ENCODE data around the gene ZDHHC19.

GRCh38 chr3:196236223-196236622, 25.0 kb upstream of the ZDHHC19 start:
- TF ChIP-seq, protein P1, sequence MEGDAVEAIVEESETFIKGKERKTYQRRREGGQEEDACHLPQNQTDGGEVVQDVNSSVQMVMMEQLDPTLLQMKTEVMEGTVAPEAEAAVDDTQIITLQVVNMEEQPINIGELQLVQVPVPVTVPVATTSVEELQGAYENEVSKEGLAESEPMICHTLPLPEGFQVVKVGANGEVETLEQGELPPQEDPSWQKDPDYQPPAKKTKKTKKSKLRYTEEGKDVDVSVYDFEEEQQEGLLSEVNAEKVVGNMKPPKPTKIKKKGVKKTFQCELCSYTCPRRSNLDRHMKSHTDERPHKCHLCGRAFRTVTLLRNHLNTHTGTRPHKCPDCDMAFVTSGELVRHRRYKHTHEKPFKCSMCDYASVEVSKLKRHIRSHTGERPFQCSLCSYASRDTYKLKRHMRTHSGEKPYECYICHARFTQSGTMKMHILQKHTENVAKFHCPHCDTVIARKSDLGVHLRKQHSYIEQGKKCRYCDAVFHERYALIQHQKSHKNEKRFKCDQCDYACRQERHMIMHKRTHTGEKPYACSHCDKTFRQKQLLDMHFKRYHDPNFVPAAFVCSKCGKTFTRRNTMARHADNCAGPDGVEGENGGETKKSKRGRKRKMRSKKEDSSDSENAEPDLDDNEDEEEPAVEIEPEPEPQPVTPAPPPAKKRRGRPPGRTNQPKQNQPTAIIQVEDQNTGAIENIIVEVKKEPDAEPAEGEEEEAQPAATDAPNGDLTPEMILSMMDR (IDR thresholded peaks at IDR 0.05; ENCODE audit: low read length), result no peak
- no peak for TF ChIP-seq EZH2 (IDR thresholded peaks at IDR 0.05; ENCODE audit: borderline replicate concordance, low read length)

Data from OCI-LY1 (cell line).